HG03025 (cell line): ENCODE measurements around the gene VN1R5.

Experiments
- ATAC-seq: cut with Tn5 transposase; IDR thresholded peaks from one replicate; pipeline ENCODE4 v1.9.1; 2021; ENCODE audit warnings: mild to moderate bottlenecking, moderate library complexity; ENCODE audit not compliant: unreplicated experiment, low FRiP score

The VN1R5 gene

DNA sequence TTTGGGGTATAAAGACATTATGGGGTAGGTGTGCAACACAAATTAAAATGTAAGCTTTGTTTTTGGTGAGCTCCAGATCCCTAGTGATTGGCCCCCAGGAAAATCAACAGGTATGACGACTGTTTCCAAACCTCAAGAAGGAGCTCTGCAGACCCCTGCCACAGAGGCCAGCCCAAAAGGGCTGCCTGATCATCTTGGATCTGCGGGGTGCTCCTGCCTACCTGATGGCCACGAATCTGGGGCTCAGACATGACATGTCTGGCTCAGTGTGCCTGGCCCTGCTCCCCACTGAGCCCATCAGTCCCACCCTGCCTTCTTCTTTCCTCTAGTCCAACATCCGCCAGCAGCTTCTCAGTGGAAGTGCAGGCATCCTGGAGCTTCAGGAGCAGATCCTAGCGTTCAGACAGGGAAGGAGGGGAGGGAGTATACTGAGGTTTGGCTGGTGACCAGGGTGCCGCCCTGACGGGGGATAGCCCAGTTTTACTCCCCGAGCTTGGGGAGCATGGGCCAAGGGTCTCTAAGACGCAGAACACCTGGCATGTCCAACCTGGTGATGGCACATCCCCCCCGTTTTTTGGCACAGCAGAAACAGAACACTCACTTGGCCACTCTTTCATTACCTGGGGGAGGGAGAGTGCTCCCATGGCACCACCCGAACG is 44.0 kb downstream of the VN1R5 start:
- no peak for ATAC-seq

GRCh38 chr1:247300491-247301175 is 44.8 kb downstream of the VN1R5 start:
- ATAC-seq, result no peak

- no peak for ATAC-seq
These were observed 45.3 kb downstream of the VN1R5 start for GRCh38 chr1:247301176-247301540.

GRCh38 chr1:247303216-247303615 is 47.3 kb downstream of the VN1R5 start:
- no peak for ATAC-seq

- ATAC-seq, result no peak
These were observed 48.2 kb downstream of the VN1R5 start for GRCh38 chr1:247304031-247304430.
